OCI-LY7 (cell line): ENCODE measurements around the gene APRT. TPM values are rescaled to one million over a fixed set of nuclear protein-coding genes. Genes with fewer than 3 reads are reported as not detected.

Experiments
- Bru-seq: library from RNA; stranded (reverse); fragments of 400-500 nt; gene quantifications from one replicate; lab custom pipeline; 2021; lab: Mats Ljungman, UMichigan
- BruChase-seq, 2 experiments: library from RNA; stranded (reverse); fragments of 400-500 nt; gene quantifications; one replicate each; lab custom pipeline; 2021; lab: Mats Ljungman, UMichigan
- BruUV-seq: library from RNA; stranded (reverse); fragments of 400-500 nt; replicated peaks from 2 replicates; lab custom pipeline; 2021; lab: Mats Ljungman, UMichigan
- CTCF ChIA-PET: fragments of 300-600 bp; sonication (Branson Sonifier 250); formaldehyde crosslinking; loops from one replicate; lab custom pipeline; 2022; ENCODE audit warnings: antibody characterized with exemption; ENCODE audit not compliant: unreplicated experiment; lab: Charles Lee
- POLR2A ChIA-PET: fragments of 300-600 bp; sonication (Branson Sonifier 250); formaldehyde crosslinking; loops from one replicate; lab custom pipeline; 2022; ENCODE audit warnings: antibody characterized with exemption; lab: Charles Lee
- DNase-seq: peaks from one replicate; pipeline ENCODE4 v3.0.0-alpha.2; 2015; ENCODE audit warnings: low spot score
- H2AFZ ChIP-seq: fragments of 200-600 bp; sonication (generic), shearing (Covaris generic); 2 replicates; pipeline ENCODE4 v1.6.1; 2014; ENCODE audit warnings: mild to moderate bottlenecking, antibody characterized with exemption, low read length, moderate library complexity
- H3K27ac ChIP-seq: fragments of 200-600 bp; sonication (generic); 2 replicates; pipeline ENCODE4 v1.5.1; 2014; ENCODE audit warnings: mixed run types, low read depth, mild to moderate bottlenecking, moderate library complexity, low read length, inconsistent platforms; ENCODE audit not compliant: poor library complexity, severe bottlenecking
- H3K36me3 ChIP-seq: fragments of 200-600 bp; sonication (generic); 2 replicates; pipeline ENCODE4 v1.6.1; 2014; ENCODE audit warnings: mild to moderate bottlenecking, antibody characterized with exemption, low read length, moderate library complexity, mixed read lengths; ENCODE audit not compliant: insufficient read depth
- H3K4me1 ChIP-seq: fragments of 200-600 bp; sonication (generic); 2 replicates; pipeline ENCODE4 v1.5.1; 2014; ENCODE audit warnings: mild to moderate bottlenecking, low read length; ENCODE audit not compliant: insufficient read depth, poor library complexity, severe bottlenecking
- H3K4me2 ChIP-seq: fragments of 200-600 bp; sonication (generic); 2 replicates; pipeline ENCODE4 v1.6.1; 2014; ENCODE audit warnings: mild to moderate bottlenecking, low read length
- H3K4me3 ChIP-seq: fragments of 200-600 bp; sonication (generic); 2 replicates; pipeline ENCODE4 v1.5.1; 2014; ENCODE audit warnings: mild to moderate bottlenecking, low read depth, low read length; ENCODE audit not compliant: poor library complexity, severe bottlenecking
- H3K79me2 ChIP-seq: fragments of 200-600 bp; sonication (generic); 2 replicates; pipeline ENCODE4 v1.6.1; 2016; ENCODE audit warnings: low read depth, mild to moderate bottlenecking, low read length, moderate library complexity, mixed read lengths; ENCODE audit not compliant: insufficient read depth
- H3K9me2 ChIP-seq: fragments of 200-600 bp; sonication (generic); 2 replicates; pipeline ENCODE4 v1.6.1; 2016; ENCODE audit warnings: mild to moderate bottlenecking, low read length, mixed read lengths; ENCODE audit not compliant: insufficient read depth
- H3K9me3 ChIP-seq: fragments of 200-600 bp; sonication (generic); 2 replicates; pipeline ENCODE4 v1.6.1; 2014; ENCODE audit warnings: mild to moderate bottlenecking, mixed run types, low read length, mixed read lengths
- H4K20me1 ChIP-seq: fragments of 200-600 bp; sonication (generic); 2 replicates; pipeline ENCODE4 v1.6.1; 2014; ENCODE audit warnings: mild to moderate bottlenecking, antibody characterized with exemption, low read length, moderate library complexity, mixed read lengths; ENCODE audit not compliant: insufficient read depth
- EZH2phosphoT487 ChIP-seq: fragments of 200-600 bp; sonication (generic); IDR thresholded peaks from 2 replicates; pipeline ENCODE4 v1.6.1; 2018; ENCODE audit warnings: low read depth, borderline replicate concordance, mild to moderate bottlenecking, mixed run types, antibody characterized with exemption, low read length, moderate library complexity, mixed read lengths
- intact Hi-C: fragments of 100-400 bp; cut with micrococcal nuclease; formaldehyde crosslinking; loops from one replicate; pipeline ENCODE4 v1.10.0; 2022; ENCODE audit not compliant: unreplicated experiment
- long read RNA-seq: library from polyadenylated mRNA; stranded (forward); transcript quantifications from one replicate; pipeline ENCODE4 v2.0.0, GENCODE V29; 2022
- total RNA-seq, 2 experiments: library from RNA; depleted of rRNA in 1 of 2; stranded (reverse); fragments of >200 nt in 1 of 2; shearing (Covaris generic) in 1 of 2; gene quantifications; 2 replicates each; pipeline ENCODE4 v1.2.3, GENCODE V29; 2014 to 2022
- TF ChIP-seq, protein P1 (sequence below): fragments of 200-600 bp; sonication (generic); conservative IDR thresholded peaks from 2 replicates; pipeline ENCODE4 v1.5.1; 2014; ENCODE audit warnings: mild to moderate bottlenecking, antibody characterized with exemption, low read length, moderate library complexity, mixed read lengths

Gene APRT, protein sequence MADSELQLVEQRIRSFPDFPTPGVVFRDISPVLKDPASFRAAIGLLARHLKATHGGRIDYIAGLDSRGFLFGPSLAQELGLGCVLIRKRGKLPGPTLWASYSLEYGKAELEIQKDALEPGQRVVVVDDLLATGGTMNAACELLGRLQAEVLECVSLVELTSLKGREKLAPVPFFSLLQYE
- 168 and 216 TPM in 2 replicates for total RNA-seq (2014; rRNA removed; shearing (Covaris generic))
- 118 and 151 TPM in 2 replicates for total RNA-seq (2022)
- Bru-seq, nascent RNA: percentile 71 among the genes with signal in this experiment
- BruChase-seq, experiment 1, labeled RNA remaining after a 6-hour chase: percentile 79 among the genes with signal in this experiment
- percentile 66 among the genes with signal in this experiment for BruChase-seq, experiment 2, labeled RNA remaining after a 2-hour chase
- long read RNA-seq, transcript APRT-202 (5 exons, 664 nt): minor isoform, 28 of 216 reads
- long read RNA-seq, transcript APRT-201 (5 exons, 947 nt): major isoform, 154 of 216 reads
- long read RNA-seq, transcript APRT-205 (2 exons, 584 nt): minor isoform, 5 of 216 reads
- long read RNA-seq, partial matches to known transcripts: 3 of 216 reads
- long read RNA-seq, other reads (novel, unspliced or antisense): 25 of 216 reads

DNA sequence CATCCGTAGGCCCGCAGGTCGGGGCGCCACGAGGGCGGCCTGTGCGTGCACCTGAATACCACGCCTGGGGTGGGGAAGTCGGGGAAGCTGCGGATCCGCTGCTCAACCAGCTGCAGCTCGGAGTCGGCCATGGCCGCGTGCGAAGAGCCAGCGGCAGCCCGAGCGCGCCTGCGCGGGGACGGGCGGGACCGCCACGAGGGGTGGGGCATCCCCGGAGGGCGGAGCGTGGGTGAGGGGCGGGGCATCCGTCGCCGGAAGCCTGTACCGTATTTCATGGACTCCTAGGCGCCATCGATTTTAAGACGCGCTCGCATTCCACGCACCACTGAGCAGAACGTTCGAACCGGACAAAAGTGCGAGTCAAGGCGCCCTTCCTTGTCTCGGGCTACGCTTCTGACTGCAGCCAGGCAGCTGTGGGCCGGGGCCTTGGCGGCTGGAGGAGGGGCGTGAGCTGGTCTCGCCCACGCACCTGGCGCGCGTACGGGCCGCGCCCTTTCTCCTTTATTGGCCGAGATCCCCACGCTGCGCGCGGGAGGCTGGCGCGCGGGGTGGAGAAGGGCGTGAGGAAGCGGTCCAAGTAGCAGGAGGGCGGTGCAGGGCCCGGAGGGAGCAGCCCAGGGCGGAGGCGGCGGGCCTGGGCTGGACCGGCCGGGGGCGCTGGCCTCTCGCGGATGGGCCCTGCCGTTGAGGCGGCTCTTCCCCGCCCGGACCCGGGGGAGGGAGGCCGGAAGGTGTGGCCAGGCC, at the start of gene APRT:
Gene APRT (minus strand): TSS at position 160 of the 744 bp plus-strand sequence. CDS start 29 bp downstream, at position 131.
- peak within 1 kb of the TSS; percentile 76 for H3K27ac ChIP-seq
- H3K4me1 ChIP-seq: peaks cover 24% of the 10 kb centered on the region
- peaks cover 38% of the 10 kb centered on the region for H3K36me3 ChIP-seq
- intact Hi-C loops: loop anchor here (10.0 kb wide), 1 partner anchor 283 kb away; the partner anchor contains the start of gene ACSF3
- H4K20me1 ChIP-seq: no peaks in the 10 kb centered on the region
- TF ChIP-seq EZH2phosphoT487: no peak
- TF ChIP-seq, protein P1, sequence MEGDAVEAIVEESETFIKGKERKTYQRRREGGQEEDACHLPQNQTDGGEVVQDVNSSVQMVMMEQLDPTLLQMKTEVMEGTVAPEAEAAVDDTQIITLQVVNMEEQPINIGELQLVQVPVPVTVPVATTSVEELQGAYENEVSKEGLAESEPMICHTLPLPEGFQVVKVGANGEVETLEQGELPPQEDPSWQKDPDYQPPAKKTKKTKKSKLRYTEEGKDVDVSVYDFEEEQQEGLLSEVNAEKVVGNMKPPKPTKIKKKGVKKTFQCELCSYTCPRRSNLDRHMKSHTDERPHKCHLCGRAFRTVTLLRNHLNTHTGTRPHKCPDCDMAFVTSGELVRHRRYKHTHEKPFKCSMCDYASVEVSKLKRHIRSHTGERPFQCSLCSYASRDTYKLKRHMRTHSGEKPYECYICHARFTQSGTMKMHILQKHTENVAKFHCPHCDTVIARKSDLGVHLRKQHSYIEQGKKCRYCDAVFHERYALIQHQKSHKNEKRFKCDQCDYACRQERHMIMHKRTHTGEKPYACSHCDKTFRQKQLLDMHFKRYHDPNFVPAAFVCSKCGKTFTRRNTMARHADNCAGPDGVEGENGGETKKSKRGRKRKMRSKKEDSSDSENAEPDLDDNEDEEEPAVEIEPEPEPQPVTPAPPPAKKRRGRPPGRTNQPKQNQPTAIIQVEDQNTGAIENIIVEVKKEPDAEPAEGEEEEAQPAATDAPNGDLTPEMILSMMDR: no peak
- peak within 1 kb of the TSS; percentile 75 for H3K4me3 ChIP-seq
- peaks cover 12% of the 10 kb centered on the region; the same call in 1 of the 2 replicates for H3K79me2 ChIP-seq
- BruUV-seq: no TSS peak
- H3K4me2 ChIP-seq: peak within 1 kb of the TSS; percentile 74
- peak; percentile 93 for DNase-seq
- H3K9me2 ChIP-seq: no peaks in the 10 kb centered on the region
- H2AFZ ChIP-seq: no peak within 1 kb of the TSS
- CTCF ChIA-PET: interaction anchor here (0.9 kb wide), 1 partner anchor 18 kb away, joined by 3 read pairs; no protein-coding TSS in a partner anchor
- POLR2A ChIA-PET: no interaction called here
- no peaks in the 10 kb centered on the region for H3K9me3 ChIP-seq

DNA sequence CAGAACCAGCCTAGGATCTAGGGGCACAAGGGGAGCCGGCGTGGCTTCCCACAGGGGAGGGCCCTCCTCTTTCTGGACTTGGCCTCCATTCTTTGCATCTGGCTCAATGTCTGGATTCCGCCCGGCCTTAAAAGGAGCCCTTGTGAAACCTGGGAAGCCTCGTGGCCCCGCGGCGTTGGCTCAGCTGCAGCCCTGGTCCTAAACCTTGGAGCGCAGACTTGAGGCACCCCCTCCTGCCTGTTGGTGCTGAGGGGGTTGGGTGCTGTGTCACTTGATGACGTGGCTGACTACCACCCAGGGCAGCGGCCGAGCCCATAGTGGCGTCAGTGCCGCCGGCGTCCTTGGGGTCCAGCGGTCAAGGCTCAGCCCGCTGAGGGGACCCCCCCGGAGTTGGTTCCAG, 49.6 kb upstream of the APRT start:
- no peak overlapping the region for H3K4me2 ChIP-seq
- H3K79me2 ChIP-seq: no peaks in the 10 kb centered on the region; the same call in 1 of the 2 replicates
- CTCF ChIA-PET: no interaction called here
- H3K27ac ChIP-seq: no peak overlapping the region
- no peaks in the 10 kb centered on the region for H3K9me3 ChIP-seq
- no peaks in the 10 kb centered on the region for H4K20me1 ChIP-seq
- no TSS peak for BruUV-seq
- no peaks in the 10 kb centered on the region for H3K9me2 ChIP-seq
- TF ChIP-seq, protein P1: no peak
- TF ChIP-seq EZH2phosphoT487: no peak
- DNase-seq: no peak
- H3K4me3 ChIP-seq: no peak overlapping the region
- intact Hi-C loops: no loop called here
- H2AFZ ChIP-seq: no peak overlapping the region
- POLR2A ChIA-PET: no interaction called here
- peaks cover 23% of the 10 kb centered on the region for H3K36me3 ChIP-seq
- H3K4me1 ChIP-seq: peaks cover 6% of the 10 kb centered on the region
